ENCODE data around the gene HOXB8.
A peak's percentile ranks its signal among the peaks of the same experiment; 100 is the strongest.

The HOXB8 gene

GRCh38 chr17:48609759-48610281, 5.3 kb downstream of the HOXB8 start:
- no peak for TF ChIP-seq ZFX (IDR thresholded peaks at IDR 0.05; ENCODE audit: borderline replicate concordance)
- TF ChIP-seq, protein P1, sequence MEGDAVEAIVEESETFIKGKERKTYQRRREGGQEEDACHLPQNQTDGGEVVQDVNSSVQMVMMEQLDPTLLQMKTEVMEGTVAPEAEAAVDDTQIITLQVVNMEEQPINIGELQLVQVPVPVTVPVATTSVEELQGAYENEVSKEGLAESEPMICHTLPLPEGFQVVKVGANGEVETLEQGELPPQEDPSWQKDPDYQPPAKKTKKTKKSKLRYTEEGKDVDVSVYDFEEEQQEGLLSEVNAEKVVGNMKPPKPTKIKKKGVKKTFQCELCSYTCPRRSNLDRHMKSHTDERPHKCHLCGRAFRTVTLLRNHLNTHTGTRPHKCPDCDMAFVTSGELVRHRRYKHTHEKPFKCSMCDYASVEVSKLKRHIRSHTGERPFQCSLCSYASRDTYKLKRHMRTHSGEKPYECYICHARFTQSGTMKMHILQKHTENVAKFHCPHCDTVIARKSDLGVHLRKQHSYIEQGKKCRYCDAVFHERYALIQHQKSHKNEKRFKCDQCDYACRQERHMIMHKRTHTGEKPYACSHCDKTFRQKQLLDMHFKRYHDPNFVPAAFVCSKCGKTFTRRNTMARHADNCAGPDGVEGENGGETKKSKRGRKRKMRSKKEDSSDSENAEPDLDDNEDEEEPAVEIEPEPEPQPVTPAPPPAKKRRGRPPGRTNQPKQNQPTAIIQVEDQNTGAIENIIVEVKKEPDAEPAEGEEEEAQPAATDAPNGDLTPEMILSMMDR (IDR thresholded peaks at IDR 0.05): no peak
- peak overlapping the region; percentile 96 for H3K27ac ChIP-seq

DNA sequence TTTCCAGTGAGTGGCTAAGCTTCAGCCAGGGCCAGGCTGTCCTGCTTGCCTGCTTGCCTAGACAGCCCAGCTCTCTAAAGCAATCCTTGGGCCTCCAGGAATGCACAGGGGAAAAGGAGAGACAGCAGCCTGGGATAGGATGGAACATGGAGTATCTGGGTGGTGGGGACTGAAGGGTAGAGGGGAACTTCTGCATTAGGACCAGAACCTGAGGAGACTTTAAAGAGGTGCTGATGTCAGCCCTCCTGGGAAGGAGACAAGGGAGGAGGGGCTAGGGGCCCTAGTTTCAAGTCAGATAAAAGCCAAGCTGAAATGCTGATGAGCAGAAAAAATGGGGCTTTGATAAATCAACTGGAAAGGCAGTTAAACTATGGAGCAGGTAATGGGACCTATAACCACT, 6.1 kb downstream of the HOXB8 start:
- H3K27ac ChIP-seq: peak overlapping the region; percentile 96
- TF ChIP-seq, protein P1 (IDR thresholded peaks at IDR 0.05): no peak
- no peak for TF ChIP-seq ZFX (IDR thresholded peaks at IDR 0.05; ENCODE audit: borderline replicate concordance)

DNA sequence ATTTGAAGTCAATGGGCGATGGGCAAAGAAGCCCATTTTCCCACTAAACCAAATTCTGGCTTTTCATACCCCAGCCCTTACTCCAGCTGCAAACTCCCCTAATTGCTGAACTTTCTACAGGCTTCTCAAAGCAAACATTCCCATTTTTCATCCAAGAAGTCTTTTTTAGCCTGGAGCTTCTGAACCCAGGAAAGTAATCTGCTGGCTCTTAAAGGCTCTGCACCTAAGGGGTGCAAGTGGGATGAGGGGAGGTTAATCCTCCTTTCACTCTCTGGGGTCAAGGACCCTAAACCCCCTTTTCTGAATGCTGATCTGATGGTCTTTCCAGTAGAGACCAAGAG, 6.6 kb downstream of the HOXB8 start:
- TF ChIP-seq, protein P1 (IDR thresholded peaks at IDR 0.05): no peak
- TF ChIP-seq ZFX (IDR thresholded peaks at IDR 0.05; ENCODE audit: borderline replicate concordance): no peak
- peak overlapping the region; percentile 96 for H3K27ac ChIP-seq

DNA sequence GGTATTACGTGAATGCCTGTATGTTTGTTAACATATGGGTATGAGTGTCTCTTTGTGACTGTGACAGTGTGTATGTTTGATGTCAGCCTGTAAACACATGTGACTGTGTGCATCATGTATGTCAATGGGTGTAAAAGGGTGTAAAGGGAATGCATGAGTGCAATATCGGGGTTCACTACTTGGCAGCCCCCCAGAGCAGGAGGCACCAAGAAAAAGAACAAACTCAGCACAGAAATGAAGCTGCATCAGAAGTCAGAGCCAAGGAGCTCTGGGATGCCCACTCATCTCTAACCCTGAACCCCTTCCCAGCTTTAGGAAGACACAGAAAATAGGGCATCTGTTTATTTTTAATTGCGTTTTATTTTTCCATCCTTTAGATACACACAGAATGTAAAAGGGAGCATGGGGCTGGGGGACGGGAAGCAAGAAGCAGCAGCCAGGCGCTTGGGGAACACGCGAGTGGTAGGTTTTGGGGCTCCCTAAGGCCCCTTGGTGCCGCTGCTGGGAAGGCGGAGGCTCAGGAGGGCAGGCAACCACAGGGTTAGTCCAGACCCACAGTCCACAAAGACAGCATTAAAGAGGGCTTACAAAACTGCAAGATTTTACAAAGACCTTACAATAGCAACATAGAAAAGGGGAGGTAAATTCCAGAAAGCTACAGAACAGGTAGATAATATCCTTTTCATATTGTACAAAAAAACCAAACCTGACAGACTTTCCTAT, 8.0 kb downstream of the HOXB8 start:
- peak overlapping the region; percentile 96 for H3K27ac ChIP-seq
- TF ChIP-seq, protein P1 (IDR thresholded peaks at IDR 0.05): no peak
- TF ChIP-seq ZFX (IDR thresholded peaks at IDR 0.05; ENCODE audit: borderline replicate concordance): no peak

- TF ChIP-seq, protein P1 (IDR thresholded peaks at IDR 0.05): no peak
- no peak for TF ChIP-seq ZFX (IDR thresholded peaks at IDR 0.05; ENCODE audit: borderline replicate concordance)
- peak overlapping the region; percentile 96 for H3K27ac ChIP-seq
Observed at GRCh38 chr17:48605991-48606891, 8.9 kb downstream of the HOXB8 start.

- TF ChIP-seq, protein P1 (IDR thresholded peaks at IDR 0.05): no peak
- H3K27ac ChIP-seq: peak overlapping the region; percentile 96
Observed at GRCh38 chr17:48605409-48605919, 9.6 kb downstream of the HOXB8 start.

All from 22Rv1 (cell line).